Activated CD4-positive, alpha-beta T cell treated with anti-CD3 and anti-CD28 coated beads, Interleukin-2, Interleukin-6, amounts not matched to agents 100 ng/mL and 50 ng/mL, durations not matched to agents 16 hours and 8 hours (primary cell): ENCODE measurements around the gene MVB12B.
"Not testable (repeated sequence)": the region's sequence is repeated elsewhere in the genome, so short reads cannot be mapped to it uniquely, and the experiment has no call there.

Experiments
- DNase-seq: peaks from one replicate; pipeline ENCODE4 v3.0.0-alpha.2; 2020

The MVB12B gene

GRCh38 chr9:126477432-126477831 lies 150.8 kb downstream of the MVB12B start:
- not testable (repeated sequence) for DNase-seq

GRCh38 chr9:126478216-126478981 lies 151.8 kb downstream of the MVB12B start:
- no peak for DNase-seq

DNA sequence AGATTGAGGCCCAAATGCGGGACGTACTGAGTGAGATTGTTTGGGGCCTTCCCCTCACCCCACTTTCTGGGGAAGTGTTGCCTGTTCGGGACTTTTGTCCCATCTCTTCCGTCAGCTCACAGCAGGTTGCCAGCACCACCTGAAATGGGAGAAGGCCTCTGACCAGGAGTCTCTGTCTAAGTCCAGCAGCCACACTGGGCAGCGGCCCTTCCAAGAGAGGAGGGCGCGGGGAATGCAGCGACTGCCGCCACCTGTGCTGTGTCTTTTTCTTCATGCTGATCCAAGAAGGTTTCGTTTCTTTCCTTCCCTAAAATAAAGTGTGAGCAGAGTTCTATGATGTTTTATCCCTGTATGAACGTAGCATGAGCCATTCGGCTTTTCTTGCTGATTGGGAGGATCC lies 152.9 kb downstream of the MVB12B start:
- DNase-seq, result no peak

DNA sequence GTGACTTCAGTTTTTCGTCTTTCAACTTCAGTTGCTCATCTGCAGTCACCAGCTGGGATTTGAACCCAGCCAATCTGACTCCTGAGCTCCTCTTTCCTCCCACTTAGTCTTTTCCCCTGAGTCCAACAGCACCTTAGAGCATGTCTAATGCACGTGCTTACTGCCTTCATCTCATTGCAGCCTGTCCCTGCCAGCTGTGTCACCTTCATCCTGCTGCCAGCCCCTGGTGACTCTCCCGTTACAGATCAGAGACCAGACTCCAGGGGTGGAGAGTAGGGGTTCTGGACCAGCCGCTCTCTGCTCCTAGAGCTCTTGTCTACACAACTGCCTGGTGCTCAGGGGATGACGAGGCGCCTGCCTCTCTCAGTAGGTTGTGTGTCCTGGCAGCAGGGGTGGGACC lies 154.2 kb downstream of the MVB12B start:
- DNase-seq, result no peak

- DNase-seq, result no peak
These were observed 155.2 kb downstream of the MVB12B start for GRCh38 chr9:126481862-126482261.

GRCh38 chr9:126482361-126483044 lies 155.9 kb downstream of the MVB12B start:
- DNase-seq, result no peak

DNA sequence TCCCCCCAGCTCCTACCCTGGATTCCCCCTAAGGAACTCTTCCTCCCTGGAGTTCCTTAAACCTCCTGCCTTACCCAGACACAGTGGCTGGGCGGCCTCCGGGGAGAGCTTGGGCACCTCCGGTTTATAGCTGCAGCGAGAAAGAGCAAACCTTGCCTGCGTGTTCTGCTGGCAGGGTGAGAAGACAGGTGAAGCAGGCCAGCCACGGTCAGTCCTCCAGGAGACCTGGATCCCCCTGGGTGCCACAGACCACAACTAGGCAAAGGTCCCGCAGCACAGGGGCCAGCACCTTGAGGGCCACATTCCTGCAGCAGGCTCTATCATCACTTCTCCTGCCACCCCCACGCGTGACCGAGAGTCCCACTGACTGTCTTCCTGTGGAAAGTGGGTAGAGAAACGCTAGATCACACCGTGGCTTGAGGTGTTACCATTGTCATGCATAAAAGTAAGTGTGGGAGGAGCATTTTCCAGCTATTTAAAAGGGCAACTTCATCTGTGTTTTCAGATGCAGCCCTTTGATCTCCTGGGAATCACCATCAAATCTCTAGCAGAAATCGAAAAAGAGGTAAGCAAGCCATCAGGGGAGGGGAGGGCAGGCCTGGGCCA lies 156.9 kb downstream of the MVB12B start:
- no peak for DNase-seq

GRCh38 chr9:126485662-126486061 lies 159.0 kb downstream of the MVB12B start:
- DNase-seq, result no peak

- DNase-seq, result no peak
These were observed 159.6 kb downstream of the MVB12B start for GRCh38 chr9:126486276-126486675.

DNA sequence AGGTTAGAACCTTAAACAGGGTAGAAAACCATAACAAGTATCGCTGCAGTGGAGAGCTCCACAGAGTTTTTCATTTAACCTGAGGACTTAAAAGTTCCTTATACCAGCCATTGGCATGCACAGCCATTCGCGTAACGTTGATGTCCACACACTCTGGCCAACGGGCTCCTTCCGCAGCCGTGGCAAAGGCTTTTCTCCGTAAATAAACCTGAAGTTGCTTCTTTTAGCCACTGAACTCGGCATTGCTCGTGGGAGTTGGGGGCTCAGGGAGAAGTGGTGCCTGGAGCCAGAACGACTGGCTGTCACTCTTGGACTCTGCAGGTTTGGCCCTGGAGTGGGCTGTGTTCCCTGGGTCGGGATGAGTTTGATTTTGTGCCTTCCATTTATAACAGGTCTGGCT lies 161.2 kb downstream of the MVB12B start:
- no peak for DNase-seq

GRCh38 chr9:126488310-126488709 lies 161.7 kb downstream of the MVB12B start:
- DNase-seq, result no peak

- no peak for DNase-seq
These were observed 162.3 kb downstream of the MVB12B start for GRCh38 chr9:126488881-126489404.

DNA sequence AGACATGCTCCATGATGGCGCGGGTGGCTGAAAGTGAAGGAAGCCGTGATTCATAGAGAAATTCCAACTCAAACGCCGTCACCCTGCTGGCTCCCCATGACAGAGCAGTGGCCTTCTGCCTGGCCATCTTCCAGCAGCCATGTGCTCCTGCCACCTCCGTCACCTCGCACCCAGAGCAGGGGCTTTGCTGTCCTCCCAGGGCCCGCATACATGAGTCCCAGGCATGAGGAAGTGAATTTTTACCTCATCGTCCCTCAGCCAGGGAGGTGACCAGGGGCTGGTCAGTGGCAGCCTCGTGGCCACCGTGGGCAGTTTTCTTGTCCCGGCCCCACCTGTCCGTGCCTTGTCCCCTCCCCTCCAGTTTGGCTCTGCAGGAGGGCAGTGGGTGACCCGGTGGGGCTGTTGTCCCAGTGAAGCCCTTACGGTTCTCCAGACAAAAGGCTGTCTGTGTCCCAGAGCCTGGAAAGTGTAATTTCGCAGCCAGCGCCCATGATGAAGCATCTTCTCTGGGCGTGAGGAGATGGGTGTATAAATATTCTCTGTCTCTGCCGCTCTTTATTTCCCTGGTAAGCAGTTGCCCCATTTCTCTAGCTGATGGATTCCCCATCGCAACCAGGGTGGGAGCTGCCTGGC lies 163.1 kb downstream of the MVB12B start:
- no peak for DNase-seq

DNA sequence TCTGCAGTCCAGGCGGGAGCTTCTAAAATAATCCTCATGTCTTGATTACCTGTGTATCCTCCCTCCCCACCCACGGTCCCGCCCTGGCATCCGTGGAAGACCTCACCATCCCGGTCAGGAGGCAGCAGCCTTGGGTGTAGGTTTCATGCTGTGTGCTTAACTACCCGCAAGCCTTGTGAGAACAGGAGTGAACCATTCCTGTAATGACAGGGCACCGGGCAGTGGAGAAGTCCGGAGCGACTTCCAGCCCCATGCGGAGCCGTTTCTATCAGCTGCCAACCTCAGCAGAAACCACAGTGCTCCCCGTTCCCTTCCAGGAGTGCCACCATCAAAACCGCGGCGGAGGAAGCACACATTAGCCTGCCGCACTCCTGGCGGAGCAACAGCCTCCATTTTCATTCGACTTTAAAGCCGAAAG lies 163.6 kb downstream of the MVB12B start:
- DNase-seq, result peak; percentile 13

DNA sequence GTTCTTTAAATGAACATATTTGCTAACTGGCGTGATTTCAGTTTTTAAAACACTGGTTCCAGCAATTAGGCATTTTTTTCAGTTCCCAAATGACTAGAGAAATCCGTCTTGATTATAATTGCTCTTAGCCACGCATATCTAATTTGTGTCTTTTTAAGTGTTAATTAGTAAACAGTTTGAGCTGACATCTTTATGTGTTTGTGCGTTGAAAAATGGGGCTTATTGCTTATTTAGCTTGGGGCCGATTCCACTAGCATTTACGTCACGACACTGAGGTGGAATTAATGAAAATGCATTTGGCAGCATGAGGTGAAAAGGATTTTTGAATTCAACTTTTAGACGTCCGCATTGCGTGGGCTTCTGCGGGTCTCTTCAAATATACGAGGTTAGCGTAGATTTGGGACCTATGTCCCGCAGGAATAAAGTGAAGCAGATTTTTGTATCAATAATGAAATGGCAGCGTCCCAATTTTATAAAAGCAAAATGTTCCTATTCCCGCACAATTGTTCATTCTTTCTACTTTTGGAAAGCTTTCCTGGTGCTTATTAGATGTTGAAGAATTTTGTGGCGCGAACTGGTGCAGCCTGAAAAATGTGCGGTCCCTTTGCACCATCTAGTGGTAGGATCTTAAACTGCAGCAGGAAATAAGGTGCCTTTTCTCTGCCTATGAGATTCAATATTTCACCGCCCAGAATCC lies 164.4 kb downstream of the MVB12B start:
- DNase-seq, result peak; percentile 75

- DNase-seq, result no peak
These were observed 164.9 kb downstream of the MVB12B start for GRCh38 chr9:126491568-126491879.

GRCh38 chr9:126491949-126492348 lies 165.3 kb downstream of the MVB12B start:
- no peak for DNase-seq

DNA sequence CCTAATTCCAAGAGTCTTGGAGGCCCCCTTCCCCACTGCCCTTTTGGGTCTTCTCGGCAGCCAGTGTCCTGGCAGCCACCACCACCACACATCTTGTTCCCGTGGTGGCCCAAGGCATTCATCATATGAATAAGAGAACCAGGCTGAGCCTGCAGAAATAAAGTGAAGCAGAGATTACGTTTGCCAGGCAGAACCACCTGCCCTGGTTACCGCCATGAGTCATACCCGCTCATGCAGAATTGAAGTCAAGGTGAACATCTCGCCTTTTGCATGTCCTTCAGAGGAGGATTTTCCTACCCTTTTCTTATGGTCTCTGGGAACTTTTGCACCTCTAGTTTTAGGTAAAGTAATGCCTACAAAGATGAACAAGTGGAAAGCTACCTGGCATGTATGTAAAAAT lies 167.6 kb downstream of the MVB12B start:
- DNase-seq, result no peak

DNA sequence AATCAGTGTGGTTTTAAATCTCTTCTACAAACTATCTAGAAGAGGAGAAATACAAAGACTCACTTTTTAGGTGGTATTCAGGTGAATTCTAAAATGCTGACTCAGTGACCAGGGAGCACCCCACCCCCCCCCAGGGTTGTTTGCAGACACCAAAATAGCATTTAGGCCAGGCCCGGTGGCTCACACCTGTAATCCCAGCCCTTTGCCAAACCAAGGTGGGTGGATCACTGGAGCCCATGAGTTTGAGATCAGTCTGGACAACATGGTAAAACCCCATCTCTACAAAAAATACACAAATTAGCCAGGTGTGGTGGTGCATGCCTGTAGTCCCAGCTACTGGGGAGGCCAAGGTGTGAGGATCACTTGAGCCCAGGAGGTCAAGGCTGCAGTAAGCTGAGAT lies 168.1 kb downstream of the MVB12B start:
- no peak for DNase-seq

- DNase-seq, result no peak
These were observed 169.0 kb downstream of the MVB12B start for GRCh38 chr9:126495411-126496180.

GRCh38 chr9:126496181-126496576 lies 169.6 kb downstream of the MVB12B start:
- DNase-seq, result no peak
